ENCODE measurements around the gene NCKAP5.
A peak's percentile ranks its signal among the peaks of the same experiment; 100 is the strongest.

NCKAP5 gene

GRCh38 chr2:132974467-132975095 is 593.7 kb downstream of the NCKAP5 start:
- no peak for TF ChIP-seq JUND (IDR thresholded peaks at IDR 0.05; ENCODE audit: low read depth)
- no peak for DNase-seq (ENCODE audit: low read depth in 1 of 2, low spot score in 1 of 2)
- in situ Hi-C loops (cut with HindIII; ENCODE audit: low pct_unique_long_range_greater_than_20kb, low sequenced_read_pairs) = no loop called here

DNA sequence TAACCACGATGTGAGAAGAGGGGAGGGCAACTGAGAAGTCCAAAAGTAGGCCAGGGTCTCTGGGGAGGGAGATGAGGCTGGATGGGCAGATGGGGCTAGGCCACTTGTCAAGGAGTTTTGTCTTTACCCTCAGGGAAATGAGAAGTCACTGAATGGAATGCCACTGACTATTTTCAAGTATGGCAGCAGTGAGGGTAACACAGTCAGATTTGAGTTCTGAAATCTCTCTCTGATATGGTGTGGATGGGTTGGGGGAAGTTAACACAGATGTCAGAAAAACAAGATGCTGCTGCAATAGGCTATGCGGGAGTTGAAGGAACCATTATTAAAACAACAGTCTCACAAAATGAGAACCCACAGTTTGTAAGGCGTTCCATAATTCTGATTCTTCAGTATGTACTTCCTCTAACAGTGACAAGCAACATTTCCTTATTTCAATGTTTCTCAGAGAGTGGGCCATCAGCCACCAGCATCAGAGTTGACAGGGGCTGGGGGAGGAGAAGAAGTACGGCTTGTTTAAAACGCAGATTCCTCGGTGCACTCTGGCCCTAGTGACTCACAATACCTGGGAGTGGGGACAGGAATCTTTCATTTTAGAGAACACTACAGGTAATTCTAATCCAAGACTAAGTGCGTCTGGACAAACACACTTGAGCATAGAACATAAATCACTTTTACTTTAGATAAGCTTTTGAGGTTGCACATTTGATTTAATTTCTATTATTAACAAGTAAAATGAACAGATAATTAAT is 596.8 kb downstream of the NCKAP5 start:
- in situ Hi-C loops (cut with HindIII; ENCODE audit: low pct_unique_long_range_greater_than_20kb, low sequenced_read_pairs) = no loop called here
- no peak for DNase-seq (ENCODE audit: low read depth in 1 of 2, low spot score in 1 of 2)
- no peak for TF ChIP-seq JUND (IDR thresholded peaks at IDR 0.05; ENCODE audit: low read depth)

DNA sequence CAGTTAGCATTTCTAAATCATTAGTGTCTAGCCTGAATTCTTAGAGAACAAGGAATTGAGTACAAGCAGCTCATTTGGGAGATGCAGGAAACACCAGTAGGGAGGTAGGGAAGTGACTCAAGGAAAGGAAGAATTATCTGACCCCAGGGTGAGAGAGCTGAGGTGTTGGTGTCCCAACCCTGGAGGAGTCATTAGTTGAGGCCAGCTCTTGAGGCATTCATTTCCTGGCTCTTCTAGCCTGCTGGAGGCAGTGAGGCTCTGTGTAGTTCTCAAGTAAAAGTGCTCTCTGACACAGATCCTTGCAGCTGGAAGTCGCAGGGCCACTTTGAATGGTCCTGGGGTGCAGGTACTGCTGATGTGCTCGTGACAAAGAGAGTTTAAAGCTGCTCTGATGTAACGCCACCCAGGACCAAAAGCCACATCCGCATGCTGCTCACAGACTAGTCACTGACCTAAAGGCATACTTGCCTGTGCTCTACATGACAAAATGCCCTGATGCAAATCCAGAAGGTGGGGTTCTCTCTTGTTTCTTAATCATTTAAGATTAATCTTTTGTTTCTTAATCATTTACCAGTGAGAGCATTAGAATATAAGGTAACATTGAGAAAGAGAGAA is 598.8 kb downstream of the NCKAP5 start:
- TF ChIP-seq JUND (IDR thresholded peaks at IDR 0.05; ENCODE audit: low read depth) = no peak
- in situ Hi-C loops (cut with HindIII; ENCODE audit: low pct_unique_long_range_greater_than_20kb, low sequenced_read_pairs) = no loop called here
- DNase-seq (ENCODE audit: low read depth in 1 of 2, low spot score in 1 of 2) = no peak

DNA sequence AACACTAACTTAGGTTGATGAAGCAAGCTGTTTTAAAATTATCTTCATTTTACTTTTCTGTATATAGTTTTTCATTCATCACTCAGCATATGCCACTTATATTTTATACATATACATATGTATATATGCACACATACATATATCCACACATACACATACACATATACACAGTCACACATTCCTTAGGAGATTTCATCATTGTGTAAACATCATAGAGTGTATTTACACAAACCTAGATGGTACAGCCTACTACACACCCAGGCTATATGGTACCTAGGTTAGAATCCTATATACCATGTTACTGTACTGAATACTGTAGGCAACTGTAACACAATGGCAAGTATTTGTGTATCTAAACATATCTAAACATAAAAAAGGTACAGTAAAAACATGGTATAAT is 602.8 kb downstream of the NCKAP5 start:
- in situ Hi-C loops (cut with HindIII; ENCODE audit: low pct_unique_long_range_greater_than_20kb, low sequenced_read_pairs) = no loop called here
- peak in 1 of 2 experiments; percentile 44 for DNase-seq (ENCODE audit: low read depth in 1 of 2, low spot score in 1 of 2)
- no peak for TF ChIP-seq JUND (IDR thresholded peaks at IDR 0.05; ENCODE audit: low read depth)

- in situ Hi-C loops (cut with HindIII; ENCODE audit: low pct_unique_long_range_greater_than_20kb, low sequenced_read_pairs) = no loop called here
- no peak for DNase-seq (ENCODE audit: low read depth in 1 of 2, low spot score in 1 of 2)
- TF ChIP-seq JUND (IDR thresholded peaks at IDR 0.05; ENCODE audit: low read depth) = no peak
Observed at GRCh38 chr2:132963161-132963560, 605.1 kb downstream of the NCKAP5 start.

DNA sequence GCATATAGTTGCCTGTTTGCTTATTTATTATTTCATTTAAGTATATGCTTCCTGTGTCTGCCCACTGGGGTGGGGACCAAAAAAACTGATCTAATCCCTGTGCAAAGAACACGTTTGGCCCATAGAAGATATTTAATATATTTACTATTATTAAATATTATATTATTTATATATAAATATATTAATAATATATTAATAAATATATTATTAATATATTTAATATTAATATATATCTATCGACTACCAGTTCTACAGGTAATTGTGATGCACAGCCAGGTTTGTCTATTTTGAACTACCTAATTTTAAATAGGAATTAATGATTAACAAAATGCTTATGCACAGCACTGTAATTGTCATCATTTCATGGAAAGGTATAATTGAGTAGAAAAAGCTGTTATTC is 609.4 kb downstream of the NCKAP5 start:
- in situ Hi-C loops (cut with HindIII; ENCODE audit: low pct_unique_long_range_greater_than_20kb, low sequenced_read_pairs) = no loop called here
- DNase-seq (ENCODE audit: low read depth in 1 of 2, low spot score in 1 of 2) = no peak
- TF ChIP-seq JUND (IDR thresholded peaks at IDR 0.05; ENCODE audit: low read depth) = no peak

DNA sequence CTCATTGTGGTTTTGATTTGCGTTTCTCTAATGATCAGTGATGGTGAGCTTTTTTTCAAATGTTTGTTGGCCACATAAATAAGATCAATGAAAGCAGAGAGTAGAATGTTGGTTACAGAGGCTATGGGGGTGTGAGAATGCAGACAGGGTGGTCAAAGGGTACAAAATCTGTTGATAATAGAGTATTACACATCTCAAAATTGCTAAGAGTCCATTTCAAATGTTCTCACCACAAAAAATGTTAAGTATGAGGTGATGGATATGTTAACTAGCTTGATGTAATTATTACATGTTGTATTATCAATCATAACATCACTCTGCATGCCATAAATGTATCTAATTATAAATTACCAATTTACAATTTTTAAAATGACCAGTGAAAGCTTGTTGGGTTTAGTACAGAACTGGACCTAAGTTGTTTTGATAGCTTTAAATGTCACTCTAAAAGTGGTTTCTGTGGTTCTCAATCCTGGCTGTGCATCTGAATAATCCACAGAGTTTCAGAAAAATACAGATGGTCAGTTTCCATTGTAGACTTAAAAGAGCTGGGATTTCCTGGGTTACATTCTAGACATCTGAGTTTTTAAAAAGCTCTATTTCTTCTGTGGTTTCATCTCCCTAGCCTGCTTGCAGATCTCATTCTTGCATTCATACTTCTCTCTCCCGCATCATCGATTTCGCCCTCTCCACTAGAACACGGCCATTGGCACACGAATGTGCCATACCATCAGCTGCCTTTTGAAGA is 612.2 kb downstream of the NCKAP5 start:
- no peak for DNase-seq (ENCODE audit: low read depth in 1 of 2, low spot score in 1 of 2)
- in situ Hi-C loops (cut with HindIII; ENCODE audit: low pct_unique_long_range_greater_than_20kb, low sequenced_read_pairs) = no loop called here
- no peak for TF ChIP-seq JUND (IDR thresholded peaks at IDR 0.05; ENCODE audit: low read depth)

DNA sequence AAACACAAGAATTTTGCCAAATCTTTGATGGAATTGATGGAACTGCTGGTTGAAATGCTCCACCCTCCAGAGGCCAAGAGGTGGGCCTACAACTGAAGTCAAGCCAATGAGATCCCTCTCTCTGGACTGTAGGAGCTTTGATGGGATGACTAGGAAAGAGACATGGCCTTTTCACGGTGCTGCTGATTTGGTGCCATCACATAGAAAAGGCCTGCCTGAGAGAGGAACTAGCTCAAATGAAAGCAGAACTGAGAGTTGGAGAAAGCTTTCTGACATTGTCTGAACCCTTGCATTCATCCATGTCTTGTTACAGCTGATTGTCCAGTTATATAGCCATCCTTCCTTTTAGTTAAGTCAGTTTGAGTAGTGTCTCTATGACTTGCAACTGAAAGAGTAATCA is 614.5 kb downstream of the NCKAP5 start:
- DNase-seq (ENCODE audit: low read depth in 1 of 2, low spot score in 1 of 2) = no peak
- TF ChIP-seq JUND (IDR thresholded peaks at IDR 0.05; ENCODE audit: low read depth) = no peak
- in situ Hi-C loops (cut with HindIII; ENCODE audit: low pct_unique_long_range_greater_than_20kb, low sequenced_read_pairs) = no loop called here

- in situ Hi-C loops (cut with HindIII; ENCODE audit: low pct_unique_long_range_greater_than_20kb, low sequenced_read_pairs) = no loop called here
- no peak for DNase-seq (ENCODE audit: low read depth in 1 of 2, low spot score in 1 of 2)
- TF ChIP-seq JUND (IDR thresholded peaks at IDR 0.05; ENCODE audit: low read depth) = no peak
Observed at GRCh38 chr2:132951008-132951714, 617.1 kb downstream of the NCKAP5 start.

GRCh38 chr2:132949108-132949507 is 619.2 kb downstream of the NCKAP5 start:
- TF ChIP-seq JUND (IDR thresholded peaks at IDR 0.05; ENCODE audit: low read depth) = no peak
- in situ Hi-C loops (cut with HindIII; ENCODE audit: low pct_unique_long_range_greater_than_20kb, low sequenced_read_pairs) = no loop called here
- no peak for DNase-seq (ENCODE audit: low read depth in 1 of 2, low spot score in 1 of 2)

GRCh38 chr2:132948211-132948610 is 620.1 kb downstream of the NCKAP5 start:
- TF ChIP-seq JUND (IDR thresholded peaks at IDR 0.05; ENCODE audit: low read depth) = no peak
- DNase-seq (ENCODE audit: low read depth in 1 of 2, low spot score in 1 of 2) = no peak
- in situ Hi-C loops (cut with HindIII; ENCODE audit: low pct_unique_long_range_greater_than_20kb, low sequenced_read_pairs) = no loop called here

GRCh38 chr2:132943829-132944228 is 624.4 kb downstream of the NCKAP5 start:
- in situ Hi-C loops (cut with HindIII; ENCODE audit: low pct_unique_long_range_greater_than_20kb, low sequenced_read_pairs) = no loop called here
- no peak for DNase-seq (ENCODE audit: low read depth in 1 of 2, low spot score in 1 of 2)
- no peak for TF ChIP-seq JUND (IDR thresholded peaks at IDR 0.05; ENCODE audit: low read depth)
